Breast epithelium (tissue), 3 donors: ENCODE data around the gene ZNF576.

ENCODE experiments used
- POLR2A ChIP-seq: fragments of 450-650 bp; IDR thresholded peaks from one replicate; pipeline ENCODE4 v1.6.1; 2016; ENCODE audit warnings: antibody characterized with exemption, mild to moderate bottlenecking, moderate library complexity
- POLR2AphosphoS5 ChIP-seq, 3 donors: sonication (generic); formaldehyde crosslinking; IDR thresholded peaks; one replicate each; pipeline ENCODE4 v1.6.1; 2017; ENCODE audit warnings: antibody characterized with exemption in 3 of 3
- TF ChIP-seq, protein P1 (sequence below), 3 donors: fragments of 450-650 bp; IDR thresholded peaks; one replicate each; pipeline ENCODE4 v1.5.1; 2016 to 2017; ENCODE audit warnings: antibody characterized with exemption in 3 of 3, mild to moderate bottlenecking in 3 of 3, moderate library complexity in 3 of 3

DNA sequence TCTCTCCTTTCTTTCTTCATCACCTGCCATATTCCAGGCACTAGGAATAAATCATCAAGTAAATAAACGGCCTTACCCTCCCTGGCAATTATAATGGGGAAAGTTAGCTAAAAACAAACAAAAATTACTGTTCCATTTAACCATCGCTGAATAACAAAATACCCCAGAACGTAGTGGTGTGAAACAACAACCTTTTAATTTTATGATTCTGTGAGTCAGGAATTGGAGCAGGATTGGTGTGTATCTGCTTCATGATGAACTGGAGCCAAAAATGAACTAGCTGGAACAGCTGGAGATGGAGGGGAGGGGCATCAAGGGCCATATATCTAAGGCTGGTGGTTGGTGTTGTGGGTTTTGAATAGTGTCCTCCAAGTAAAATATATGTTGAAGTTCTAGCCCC lies 46.9 kb downstream of the ZNF576 start:
- TF ChIP-seq, protein P1, sequence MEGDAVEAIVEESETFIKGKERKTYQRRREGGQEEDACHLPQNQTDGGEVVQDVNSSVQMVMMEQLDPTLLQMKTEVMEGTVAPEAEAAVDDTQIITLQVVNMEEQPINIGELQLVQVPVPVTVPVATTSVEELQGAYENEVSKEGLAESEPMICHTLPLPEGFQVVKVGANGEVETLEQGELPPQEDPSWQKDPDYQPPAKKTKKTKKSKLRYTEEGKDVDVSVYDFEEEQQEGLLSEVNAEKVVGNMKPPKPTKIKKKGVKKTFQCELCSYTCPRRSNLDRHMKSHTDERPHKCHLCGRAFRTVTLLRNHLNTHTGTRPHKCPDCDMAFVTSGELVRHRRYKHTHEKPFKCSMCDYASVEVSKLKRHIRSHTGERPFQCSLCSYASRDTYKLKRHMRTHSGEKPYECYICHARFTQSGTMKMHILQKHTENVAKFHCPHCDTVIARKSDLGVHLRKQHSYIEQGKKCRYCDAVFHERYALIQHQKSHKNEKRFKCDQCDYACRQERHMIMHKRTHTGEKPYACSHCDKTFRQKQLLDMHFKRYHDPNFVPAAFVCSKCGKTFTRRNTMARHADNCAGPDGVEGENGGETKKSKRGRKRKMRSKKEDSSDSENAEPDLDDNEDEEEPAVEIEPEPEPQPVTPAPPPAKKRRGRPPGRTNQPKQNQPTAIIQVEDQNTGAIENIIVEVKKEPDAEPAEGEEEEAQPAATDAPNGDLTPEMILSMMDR (IDR thresholded peaks at IDR 0.05): no peak
- TF ChIP-seq POLR2A (no peak), POLR2AphosphoS5 (IDR thresholded peaks at IDR 0.05) (no peak)
